DND-41 (cell line): ENCODE data around the gene XXYLT1.

Experiments used
- CTCF ChIP-seq: IDR thresholded peaks from 2 replicates; pipeline ENCODE4 v1.5.1; 2012; ENCODE audit warnings: borderline replicate concordance, low read length, moderate library complexity, mild to moderate bottlenecking; ENCODE audit not compliant: poor library complexity, severe bottlenecking; ENCODE audit errors: extremely low read depth
- EZH2 ChIP-seq: IDR thresholded peaks from 3 replicates; pipeline ENCODE4 v1.6.1; 2012; ENCODE audit warnings: borderline replicate concordance, low read depth, mild to moderate bottlenecking, moderate library complexity, low read length, inconsistent platforms; ENCODE audit not compliant: severe bottlenecking

GRCh38 chr3:195214381-195214780 lies 56.6 kb downstream of the XXYLT1 start:
- TF ChIP-seq CTCF (no peak), EZH2 (no peak)
